Cardiac muscle cell (in vitro differentiated cells and primary cell): ENCODE measurements around the gene PAK6. TPM values are rescaled to one million over a fixed set of nuclear protein-coding genes. Genes with fewer than 3 reads are reported as not detected.

Experiments used
- DNase-seq, 2 donors: peaks; one replicate each; pipeline versions ENCODE4 v3.0.0 to v3.0.0-alpha.2; 2010 to 2017; ENCODE audit warnings: low read depth in 1 of 2, low spot score in 1 of 2
- H3K27ac ChIP-seq: fragments of 200-600 bp; sonication (generic); 2 replicates; pipeline ENCODE4 v1.5.1; 2016
- H3K27me3 ChIP-seq: fragments of 200-600 bp; sonication (generic); 2 replicates; pipeline ENCODE4 v1.6.0; 2016; ENCODE audit warnings: control low read depth
- H3K36me3 ChIP-seq: fragments of 200-600 bp; sonication (generic); 2 replicates; pipeline ENCODE4 v1.5.1; 2016; ENCODE audit warnings: control low read depth
- H3K4me1 ChIP-seq: fragments of 200-600 bp; sonication (generic); 2 replicates; pipeline ENCODE4 v1.8.1; 2017; ENCODE audit warnings: low read depth, mild to moderate bottlenecking, mixed run types
- H3K4me3 ChIP-seq: fragments of 200-600 bp; sonication (generic); 2 replicates; pipeline ENCODE4 v1.5.1; 2016; ENCODE audit warnings: mild to moderate bottlenecking
- H3K9me3 ChIP-seq: fragments of 200-600 bp; sonication (generic); 2 replicates; pipeline ENCODE4 v1.5.1; 2017; ENCODE audit warnings: low read depth, mild to moderate bottlenecking, control low read depth
- CTCF ChIP-seq: IDR thresholded peaks from 2 replicates; pipeline ENCODE4 v1.5.1; 2012; ENCODE audit warnings: low read depth, mild to moderate bottlenecking, low read length
- polyA plus RNA-seq: library from polyadenylated mRNA; unstranded; fragments of >200 nt; fragmentation: Nextera tagmentation; extraction: Ambion mirVana; gene quantifications from 2 replicates; pipeline ENCODE4 v1.2.1, GENCODE V29; 2016
- total RNA-seq: library from RNA; depleted of rRNA; stranded (reverse); fragments of >200 nt; gene quantifications from 2 replicates; pipeline ENCODE4 v1.2.3, GENCODE V29; 2016

The PAK6 gene
- total and polyA plus RNA-seq, 2 experiments from 2014 or later: 4.2 to 18.7 TPM

- no peaks in the 10 kb centered on the region for H3K4me1 ChIP-seq
- H3K36me3 ChIP-seq: peaks cover 12% of the 10 kb centered on the region
- no peak for TF ChIP-seq CTCF
- H3K27ac ChIP-seq: no peak overlapping the region
- H3K9me3 ChIP-seq: no peaks in the 10 kb centered on the region
- H3K4me3 ChIP-seq: no peak overlapping the region
- no peaks in the 10 kb centered on the region for H3K27me3 ChIP-seq
- no peak for DNase-seq
These were observed 34.8 kb upstream of the PAK6 start for GRCh38 chr15:40204100-40204499.

- Histone ChIP-seq H3K27me3 (no peaks in the 10 kb centered on the region), H3K4me1 (peaks cover 3% of the 10 kb centered on the region), H3K9me3 (no peaks in the 10 kb centered on the region), H3K27ac (no peak overlapping the region), H3K36me3 (peaks cover 11% of the 10 kb centered on the region), H3K4me3 (no peak overlapping the region)
- peak; percentile 76 to 86 for DNase-seq
- peak; percentile 70 for TF ChIP-seq CTCF
These were observed 21.6 kb upstream of the PAK6 start for GRCh38 chr15:40217166-40217824.

GRCh38 chr15:40219801-40220200, 19.1 kb upstream of the PAK6 start:
- H3K4me3 ChIP-seq: no peak overlapping the region
- H3K9me3 ChIP-seq: no peaks in the 10 kb centered on the region
- H3K36me3 ChIP-seq: peaks cover 6% of the 10 kb centered on the region
- DNase-seq: no peak
- no peak for TF ChIP-seq CTCF
- peaks cover 3% of the 10 kb centered on the region for H3K4me1 ChIP-seq
- H3K27me3 ChIP-seq: no peaks in the 10 kb centered on the region
- no peak overlapping the region for H3K27ac ChIP-seq

GRCh38 chr15:40222131-40222530, 16.7 kb upstream of the PAK6 start:
- no peak for DNase-seq
- Histone ChIP-seq H3K4me1 (peaks cover 3% of the 10 kb centered on the region), H3K4me3 (no peak overlapping the region), H3K27ac (no peak overlapping the region), H3K9me3 (no peaks in the 10 kb centered on the region), H3K27me3 (no peaks in the 10 kb centered on the region), H3K36me3 (peaks cover 4% of the 10 kb centered on the region)
- TF ChIP-seq CTCF: no peak

- no peak for TF ChIP-seq CTCF
- no peak overlapping the region for H3K4me3 ChIP-seq
- no peaks in the 10 kb centered on the region for H3K27me3 ChIP-seq
- no peaks in the 10 kb centered on the region for H3K36me3 ChIP-seq
- H3K9me3 ChIP-seq: no peaks in the 10 kb centered on the region
- H3K4me1 ChIP-seq: no peaks in the 10 kb centered on the region
- H3K27ac ChIP-seq: no peak overlapping the region
- no peak for DNase-seq
These were observed 12.1 kb upstream of the PAK6 start for GRCh38 chr15:40226736-40227135.
